ENCODE measurements around the gene TMEM221.

TMEM221 gene

DNA sequence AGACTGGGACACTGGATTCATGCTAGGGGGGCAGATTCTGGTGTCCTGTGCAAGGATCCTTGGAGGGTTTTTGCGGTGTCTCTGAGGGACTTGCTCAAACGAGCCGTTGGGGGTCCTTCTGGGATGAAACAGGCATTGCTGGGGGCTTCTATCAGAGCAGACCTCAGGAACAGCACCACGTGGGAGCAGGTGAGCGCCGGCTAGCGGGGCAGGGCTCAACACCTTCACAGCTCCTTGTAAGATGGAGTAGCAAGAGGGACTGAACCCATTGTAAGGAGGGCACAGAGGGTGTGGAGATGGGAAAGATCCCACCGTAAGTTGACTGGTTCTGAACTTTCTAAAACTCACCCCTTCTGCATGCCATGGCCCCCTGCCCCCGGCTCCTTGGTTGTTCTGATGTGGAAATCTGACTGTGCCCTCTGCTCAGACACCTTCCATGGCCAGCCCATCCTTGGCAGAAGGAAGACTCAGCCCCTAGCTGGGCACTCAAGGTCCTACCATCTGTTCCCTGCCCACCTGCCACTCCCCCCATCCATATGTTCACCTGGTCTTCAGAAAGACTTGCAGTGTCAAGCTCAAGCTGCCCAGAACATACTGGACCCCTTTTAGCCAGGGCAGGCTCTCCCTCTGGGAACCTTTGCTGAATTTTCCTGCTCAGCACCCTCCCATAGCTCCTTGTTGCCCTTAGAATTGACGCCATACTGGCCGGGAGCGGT is 23.1 kb upstream of the TMEM221 start:
- no peak for DNase-seq

DNA sequence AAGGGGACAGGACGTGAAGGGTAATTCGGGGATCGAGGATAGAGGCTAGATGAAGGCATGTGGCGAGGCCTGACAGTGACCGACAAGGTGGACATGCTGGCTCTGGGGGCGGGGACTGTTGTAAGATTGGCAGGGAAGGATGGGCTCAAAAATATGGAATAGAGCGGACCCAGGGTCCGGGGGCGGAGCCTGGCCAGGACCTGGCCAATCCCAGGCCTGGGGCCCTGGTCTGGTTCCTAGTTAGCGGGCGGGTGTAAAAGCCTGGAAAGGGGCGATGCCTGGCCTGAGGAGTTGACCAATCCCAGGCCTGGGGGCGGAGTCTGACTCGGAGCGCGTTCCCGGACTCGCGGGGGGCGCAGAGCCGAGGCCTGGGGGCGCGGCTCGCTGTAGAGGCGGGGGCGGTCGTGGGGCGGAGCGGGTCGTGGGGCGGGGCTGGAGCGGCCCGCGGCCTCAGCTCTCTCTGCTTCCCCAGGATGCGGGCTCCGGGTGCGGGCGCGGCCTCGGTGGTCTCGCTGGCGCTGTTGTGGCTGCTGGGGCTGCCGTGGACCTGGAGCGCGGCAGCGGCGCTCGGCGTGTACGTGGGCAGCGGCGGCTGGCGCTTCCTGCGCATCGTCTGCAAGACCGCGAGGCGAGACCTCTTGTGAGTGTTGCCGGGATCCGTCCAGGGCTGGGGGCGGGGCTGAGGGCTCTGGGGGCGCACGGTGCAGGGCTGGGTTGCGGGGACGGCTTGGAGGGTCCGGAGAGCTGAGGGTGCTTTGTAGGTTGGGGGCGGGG is 21.8 kb upstream of the TMEM221 start, which contains the start of gene SLC27A1:
Gene SLC27A1, plus strand, starts transcription at position 457 of the 774 bp plus-strand sequence. Its CDS starts 17 bp downstream, at position 474.
- peak; percentile 82 for DNase-seq

DNA sequence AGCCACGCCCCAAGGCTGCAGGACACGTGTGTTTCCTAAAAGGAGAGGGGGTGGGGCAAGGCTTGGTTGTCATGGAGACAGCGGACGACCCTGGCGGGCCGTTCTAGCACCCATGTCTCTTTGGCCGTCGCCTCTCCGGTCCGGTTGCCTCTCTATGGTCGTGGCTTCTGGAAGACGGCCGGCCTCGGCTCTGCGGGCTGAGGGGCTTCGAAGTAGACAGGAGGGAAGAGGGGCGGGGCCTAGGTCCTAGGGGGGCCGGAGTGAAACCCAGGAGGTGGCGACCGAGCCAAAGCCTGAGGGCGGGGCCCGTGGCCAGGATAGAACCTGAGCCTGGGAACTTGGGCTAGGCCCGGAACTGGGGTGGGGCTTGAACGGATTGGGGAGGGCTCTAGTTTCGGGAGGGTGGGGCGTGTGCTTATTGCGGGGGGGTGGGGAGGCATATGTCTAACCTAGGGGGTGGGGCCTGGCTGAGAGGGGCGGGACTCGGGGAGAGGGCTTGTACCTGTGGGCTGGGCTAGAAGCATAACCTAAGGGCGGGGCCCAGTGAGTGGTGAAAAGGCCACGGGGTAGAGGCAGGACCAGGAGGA is 21.1 kb upstream of the TMEM221 start:
- DNase-seq: peak; percentile 81

DNA sequence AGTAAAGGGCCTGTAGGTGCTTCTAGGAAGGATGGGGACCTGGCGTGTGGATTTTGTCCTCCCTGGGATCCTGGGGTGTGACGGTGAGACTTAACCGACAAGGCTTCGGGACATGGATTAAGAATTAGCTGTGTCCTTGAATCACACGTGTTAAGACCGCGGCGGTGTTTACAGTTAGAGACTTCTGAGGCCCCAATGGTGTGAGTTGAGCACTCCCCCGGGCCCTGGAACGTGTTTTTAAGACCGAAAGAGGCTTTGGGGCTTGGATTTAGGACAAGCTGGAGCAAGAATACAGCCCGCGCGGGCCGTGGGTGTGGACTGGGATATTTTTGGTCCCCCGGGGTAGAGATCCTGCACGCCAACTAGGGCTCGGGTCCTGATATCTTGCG is 20.6 kb upstream of the TMEM221 start:
- no peak for DNase-seq

DNA sequence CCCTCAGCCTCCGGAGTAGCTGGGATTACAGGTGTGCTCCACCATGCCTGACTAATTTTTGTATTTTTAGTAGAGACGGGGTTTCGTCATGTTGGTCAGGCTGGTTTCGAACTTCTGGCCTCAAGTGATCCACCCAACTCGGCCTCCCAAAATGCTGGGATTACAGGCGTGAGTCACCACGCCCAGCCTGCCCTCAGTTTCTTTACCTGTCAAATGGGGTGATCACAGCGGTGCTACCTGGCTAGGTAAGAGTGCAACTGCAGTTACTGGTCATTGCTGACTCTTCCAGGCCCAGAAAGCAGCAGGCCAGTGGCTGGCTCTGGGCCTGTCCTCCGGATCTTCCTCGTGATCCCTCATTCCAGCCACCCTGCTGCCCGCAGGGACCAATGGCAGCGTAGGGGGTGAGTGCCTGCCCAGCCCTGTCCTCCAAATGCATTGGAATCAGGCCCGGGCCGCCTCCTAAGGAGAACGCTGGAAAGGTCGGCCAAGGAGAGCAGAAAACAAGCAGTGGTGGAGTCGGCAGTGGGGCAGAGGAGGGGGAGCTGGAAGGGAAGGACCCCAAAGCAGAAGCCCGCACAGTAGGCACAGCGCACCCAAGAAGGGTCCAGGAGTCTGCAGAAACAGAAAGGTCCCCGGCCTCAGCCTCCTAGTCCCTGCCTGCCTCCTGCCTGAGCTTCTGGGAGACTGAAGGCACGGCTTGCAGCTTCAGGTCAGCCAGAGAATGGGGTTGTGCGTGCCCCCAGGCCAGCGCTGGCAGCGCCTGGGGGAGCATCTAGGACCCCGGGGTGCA is 20.0 kb upstream of the TMEM221 start:
- no peak for DNase-seq

DNA sequence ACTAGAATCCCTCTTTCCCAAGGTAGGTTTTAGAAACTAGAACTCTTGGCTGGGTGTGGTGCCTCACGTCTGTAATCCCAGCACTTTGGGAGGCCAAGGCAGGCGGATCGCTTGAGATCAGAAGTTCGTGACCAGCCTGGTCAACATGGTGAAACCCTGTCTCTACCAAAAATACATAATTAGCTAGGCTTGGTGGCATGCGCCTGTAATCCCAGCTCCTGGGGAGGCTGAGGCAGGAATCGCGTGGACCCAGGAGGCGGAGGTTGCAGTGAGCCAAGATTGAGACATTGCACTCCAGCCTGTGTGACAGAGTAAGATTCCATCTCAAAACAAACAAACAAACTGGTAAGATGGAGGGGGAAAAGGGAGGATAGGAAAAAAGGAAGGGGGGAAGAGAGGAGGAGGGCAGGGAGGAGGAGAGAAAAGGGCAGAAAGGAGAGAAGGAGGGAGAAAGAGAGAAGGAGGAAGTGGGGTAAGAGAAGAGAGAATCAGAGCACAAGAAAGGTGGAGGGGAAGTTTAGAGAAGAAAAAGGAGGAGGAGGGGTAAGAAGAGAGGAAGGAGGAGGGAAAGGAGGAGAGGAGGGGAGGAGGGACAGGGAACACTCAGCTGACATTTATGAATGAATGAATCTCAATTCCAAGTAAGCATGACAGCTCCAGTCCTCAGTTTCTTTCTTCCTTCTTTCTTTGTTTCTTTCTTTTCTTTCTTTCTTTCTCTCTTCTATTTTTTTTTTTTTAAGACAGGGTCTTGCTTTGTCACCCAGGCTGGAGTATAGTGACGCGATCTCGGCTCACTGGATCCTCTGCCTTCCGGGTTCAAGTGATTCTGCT is 19.2 kb upstream of the TMEM221 start:
- no peak for DNase-seq

DNA sequence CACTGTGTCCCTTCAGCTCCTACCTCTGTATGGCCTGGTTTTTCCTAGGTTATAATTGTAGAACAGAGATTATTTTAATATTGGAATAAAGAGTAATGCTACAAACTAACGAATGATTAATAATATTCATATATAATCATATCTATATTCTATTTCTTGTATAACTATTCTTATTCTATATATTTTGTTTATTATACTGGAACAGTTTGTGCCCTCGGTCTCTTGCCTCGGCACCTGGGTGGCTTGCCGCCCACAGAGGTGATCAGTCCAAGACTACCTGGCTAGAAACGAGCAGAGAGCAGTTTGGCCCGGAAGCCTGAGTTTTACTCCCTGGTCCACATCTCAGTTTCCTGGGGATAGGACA is 18.0 kb upstream of the TMEM221 start:
- DNase-seq: no peak

DNA sequence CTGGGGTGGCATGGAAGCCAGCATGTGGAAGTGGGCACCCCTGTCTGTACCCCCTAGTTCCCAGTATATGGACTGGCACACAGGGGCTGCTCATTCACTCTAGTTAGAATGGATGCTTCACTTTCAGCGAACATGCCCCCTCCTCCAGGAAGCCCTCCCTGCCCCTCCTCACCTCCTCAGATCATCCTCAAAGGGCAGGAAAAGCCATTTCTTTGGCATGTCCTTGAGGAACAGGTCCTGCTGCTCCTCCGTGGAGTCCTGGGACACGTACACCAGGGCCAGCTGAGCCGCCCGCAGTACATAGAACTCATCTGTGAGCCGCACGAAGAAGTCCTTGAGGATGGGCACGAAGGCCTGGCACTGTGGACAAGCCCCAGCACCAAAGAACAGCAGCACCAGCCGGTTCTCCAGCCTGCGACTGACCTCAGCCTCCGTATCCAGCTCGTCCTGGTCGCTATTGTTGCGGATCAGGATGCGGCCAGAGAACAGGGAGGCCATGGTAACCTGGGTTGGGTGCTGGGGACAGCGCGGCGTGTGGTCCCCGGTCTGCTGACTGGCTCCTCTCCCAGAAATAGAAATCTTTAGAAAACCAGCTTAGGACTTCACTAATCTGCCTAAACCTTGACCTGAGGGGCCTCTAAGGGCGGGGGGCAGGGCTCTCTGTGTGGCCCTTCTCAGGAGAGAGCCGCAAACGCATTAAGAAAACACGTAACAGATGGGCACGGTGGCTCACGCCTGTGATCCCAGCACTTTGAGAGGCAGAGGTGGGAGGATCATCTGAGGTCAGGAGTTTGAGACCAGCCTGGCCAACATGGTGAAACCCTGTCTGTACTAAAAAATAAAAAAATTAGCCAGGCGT is 12.1 kb upstream of the TMEM221 start, which contains the start of gene NXNL1:
Gene NXNL1, minus strand, starts transcription at position 555 of the 859 bp plus-strand sequence. Its CDS starts 57 bp downstream, at position 498.
- DNase-seq: no peak

DNA sequence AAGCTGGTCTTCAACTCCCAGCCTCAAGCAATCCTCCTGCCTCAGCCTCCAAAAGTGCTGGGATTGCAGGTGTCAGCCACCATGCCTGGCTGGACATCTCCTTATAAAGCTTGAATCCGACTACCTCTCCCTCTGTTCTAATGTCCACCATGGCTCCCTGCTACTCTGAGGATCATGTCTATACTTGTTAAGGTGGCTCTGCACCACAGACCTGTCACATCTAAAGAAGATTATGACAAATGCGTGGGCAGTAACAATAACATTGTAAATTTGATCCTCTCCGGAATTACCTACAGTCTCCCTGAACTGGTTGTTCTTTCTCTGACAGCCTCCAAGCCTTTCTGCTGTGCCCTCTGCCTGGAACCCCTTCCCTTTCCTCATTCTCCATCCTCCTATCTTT is 10.5 kb upstream of the TMEM221 start:
- DNase-seq: no peak

DNA sequence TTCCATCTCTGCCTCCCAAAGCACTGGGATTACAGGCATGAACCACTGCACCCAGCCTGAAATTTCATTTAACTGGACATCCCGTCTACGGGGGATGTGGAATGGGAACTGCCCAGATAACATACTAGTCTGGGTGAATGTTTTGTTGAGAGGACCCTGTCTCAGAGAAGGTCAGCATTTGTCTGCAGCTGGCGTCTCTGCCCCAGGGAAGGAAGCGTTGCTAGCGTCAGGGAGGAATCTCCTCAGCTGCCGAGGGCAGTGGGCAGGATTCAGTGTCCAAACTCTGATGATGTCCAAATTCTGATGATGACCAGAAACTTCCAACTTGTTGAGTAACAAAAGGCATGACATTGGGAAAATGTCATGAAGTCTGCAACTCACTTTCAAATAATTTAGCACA is 9.1 kb upstream of the TMEM221 start:
- DNase-seq: no peak

DNA sequence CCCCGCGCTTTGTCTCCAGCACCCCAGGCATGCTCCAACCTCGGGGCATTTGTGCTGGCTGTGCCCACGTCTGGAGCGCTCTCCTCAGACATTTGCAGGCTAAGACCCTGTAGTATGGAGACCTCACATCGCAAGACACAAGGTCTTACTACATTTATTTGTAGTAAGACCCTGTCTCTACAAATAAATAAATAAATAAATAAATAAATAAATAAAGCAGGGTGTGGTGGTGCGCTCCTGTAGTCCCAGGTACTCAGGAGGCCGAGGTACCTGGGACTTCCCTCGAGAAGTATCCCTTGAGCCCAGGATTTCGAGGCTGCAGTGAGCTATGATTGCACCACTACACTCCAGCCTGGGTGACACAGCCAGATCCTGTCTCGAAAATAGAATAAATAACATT is 7.7 kb upstream of the TMEM221 start:
- no peak for DNase-seq

DNA sequence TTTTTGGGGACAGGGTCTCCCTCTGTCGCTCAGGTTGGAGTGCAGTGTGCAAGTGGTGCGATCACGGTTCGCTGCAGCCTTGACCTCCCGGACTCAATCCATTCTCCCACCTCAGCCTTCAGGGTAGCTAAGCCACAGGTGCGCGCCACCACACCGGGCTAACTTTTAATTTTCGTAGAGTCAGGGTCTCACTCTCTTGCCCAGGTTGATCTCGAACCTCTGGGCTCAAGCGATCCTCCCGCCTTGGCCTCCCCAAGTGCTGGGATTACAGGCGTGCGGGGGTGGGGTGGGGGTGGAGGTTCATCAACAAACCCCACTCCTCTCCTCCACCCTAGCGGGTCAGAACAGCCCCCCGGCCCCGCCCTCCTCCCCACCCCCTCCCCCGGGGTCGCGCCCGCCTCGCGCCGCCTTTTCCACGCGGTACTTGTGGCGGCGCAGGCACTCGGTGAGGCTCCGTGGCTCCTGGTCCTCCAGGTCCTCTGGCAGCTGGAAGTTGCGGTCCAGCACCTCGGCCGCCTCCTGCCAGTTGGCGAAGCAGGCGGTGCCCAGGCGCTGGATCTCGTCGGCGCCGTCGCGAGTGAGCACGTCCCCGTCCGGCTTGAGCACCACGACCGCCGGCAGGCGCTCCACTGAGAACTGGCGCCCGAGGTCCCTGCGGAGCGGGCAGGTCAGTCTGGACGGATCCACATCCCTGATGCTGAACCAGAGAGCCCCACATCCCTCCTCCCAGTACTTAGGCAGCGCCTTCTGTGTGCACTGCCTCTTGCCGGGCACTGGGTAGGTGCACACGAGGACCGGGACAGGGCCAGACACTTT is 7.0 kb upstream of the TMEM221 start:
- no peak for DNase-seq

DNA sequence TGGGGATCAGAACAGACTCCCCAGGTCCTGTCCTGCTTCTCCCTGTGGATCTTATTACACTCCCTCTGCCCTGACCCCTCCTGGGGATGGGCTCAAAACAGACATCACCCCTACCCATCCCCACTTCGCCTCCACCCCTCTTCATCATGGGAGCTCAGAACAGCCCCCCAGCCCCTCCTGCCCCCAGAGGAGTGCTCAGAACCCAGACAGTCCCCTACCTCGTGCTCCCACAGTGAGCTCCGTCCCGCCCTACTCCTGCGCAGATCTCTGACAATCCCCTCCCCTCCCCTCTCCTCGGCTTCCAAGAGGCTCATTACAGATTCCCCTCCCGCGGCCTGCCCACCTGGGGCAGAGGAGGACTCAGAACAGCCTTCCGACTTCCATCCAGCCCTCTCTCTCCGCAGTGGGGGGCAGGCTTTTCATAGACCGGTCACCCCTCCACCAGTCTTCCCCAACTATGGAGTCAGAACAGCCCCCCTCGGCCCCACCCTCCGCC is 6.2 kb upstream of the TMEM221 start:
- DNase-seq: no peak

DNA sequence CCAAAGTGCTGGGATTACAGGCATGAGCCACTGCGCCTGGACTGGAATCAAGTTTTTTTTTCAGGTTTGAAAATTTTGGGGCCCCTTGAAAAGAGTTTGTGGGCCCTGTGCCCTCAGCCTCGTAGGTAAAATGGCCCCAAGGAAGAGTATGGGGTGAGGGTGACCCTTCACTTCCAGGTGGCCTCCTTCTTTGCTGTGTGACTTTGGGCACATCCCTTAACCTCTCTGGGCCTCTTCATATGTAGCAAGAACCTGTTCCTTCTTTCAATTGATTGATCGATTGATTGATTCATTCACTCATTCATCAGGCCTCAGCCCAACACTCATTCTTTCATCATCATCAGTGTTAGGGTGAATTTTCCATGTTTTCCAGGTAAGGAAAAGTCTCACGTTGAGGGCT is 3.4 kb upstream of the TMEM221 start:
- no peak for DNase-seq

DNA sequence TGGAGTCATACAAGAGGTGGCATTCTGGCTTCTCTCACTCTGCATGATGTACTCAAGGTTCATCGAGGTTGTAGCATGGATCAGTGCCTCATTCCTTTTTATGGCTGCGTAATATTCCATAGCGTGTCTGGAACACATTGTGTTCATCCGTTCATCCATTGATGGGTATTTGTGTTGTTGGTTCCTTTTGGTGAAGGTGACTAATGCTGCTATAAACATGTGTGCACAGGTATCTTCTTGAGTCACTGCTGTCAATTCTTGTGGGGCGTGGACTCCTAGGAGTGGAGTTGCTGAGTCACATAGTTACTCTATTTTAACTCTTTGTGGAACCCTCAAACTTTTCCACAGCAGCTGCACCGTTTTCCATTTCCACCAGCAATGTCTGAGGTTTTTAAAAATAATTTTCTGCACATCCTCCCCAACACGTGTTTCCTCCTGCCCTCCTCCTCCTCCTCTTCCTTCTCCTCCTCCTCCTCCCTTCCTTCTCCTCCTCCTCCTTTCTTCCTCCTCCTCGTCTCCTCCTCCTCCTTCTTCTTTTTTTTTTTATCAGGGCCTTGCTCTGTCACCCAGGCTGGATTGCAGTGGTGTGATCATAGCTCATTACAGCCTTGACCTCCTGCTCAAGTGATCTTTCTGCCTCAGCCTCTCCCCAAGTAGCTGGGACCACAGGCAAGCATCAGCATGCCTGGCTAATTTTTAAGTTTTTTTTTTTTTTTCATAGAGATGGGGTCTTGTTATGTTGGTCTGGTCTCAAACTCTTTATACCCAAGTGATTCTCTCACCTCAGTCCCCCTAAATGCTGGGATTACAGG is 2.0 kb upstream of the TMEM221 start:
- no peak for DNase-seq

DNA sequence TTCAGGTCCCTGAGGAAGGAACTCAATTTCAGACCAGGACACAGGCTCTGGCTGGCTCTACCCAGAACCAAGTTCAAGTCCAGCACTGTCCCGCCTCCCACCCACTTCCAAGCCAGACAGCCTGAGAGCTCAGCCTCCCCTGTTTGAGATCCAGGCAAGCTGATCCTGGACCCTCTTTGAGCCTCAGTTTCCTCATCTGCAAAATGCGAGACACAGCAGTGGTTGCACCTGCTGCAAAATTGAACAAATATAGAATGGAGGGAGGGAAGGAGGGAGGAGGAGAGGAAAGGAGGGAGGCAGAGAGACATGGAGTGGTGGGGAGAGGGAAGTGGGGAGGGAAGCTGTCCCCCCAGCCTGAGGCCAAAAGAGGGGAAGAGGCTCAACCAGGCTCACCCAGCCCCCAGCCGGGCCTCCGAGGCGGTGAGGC is 751 bp downstream of the TMEM221 start:
- DNase-seq: no peak

DNA sequence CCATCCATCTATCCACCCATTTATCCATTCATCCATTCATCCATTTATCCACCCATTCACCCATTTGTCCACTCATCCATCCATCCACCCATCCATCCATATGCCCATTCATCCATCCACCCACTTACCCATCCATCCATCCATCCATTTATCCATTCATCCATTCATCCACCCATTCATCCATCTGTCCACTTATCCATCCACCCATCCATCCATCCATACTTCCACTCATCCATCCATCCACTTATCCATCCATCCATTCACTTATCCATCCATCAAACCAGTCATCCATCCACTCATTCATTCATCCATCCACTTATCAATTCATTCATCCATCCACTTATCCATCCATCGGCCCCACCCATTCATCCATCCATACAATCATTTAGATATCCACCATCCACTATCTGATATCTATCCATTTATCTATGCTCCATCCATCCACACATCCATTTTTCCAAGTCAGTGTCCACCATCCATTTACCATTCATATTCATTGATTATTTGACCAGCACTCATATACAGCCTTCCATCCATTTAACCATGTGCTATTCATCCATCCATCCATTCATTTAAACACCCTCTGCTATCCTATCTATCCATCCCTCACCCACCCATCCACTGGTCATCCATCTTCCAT is 2.8 kb downstream of the TMEM221 start:
- no peak for DNase-seq

DNA sequence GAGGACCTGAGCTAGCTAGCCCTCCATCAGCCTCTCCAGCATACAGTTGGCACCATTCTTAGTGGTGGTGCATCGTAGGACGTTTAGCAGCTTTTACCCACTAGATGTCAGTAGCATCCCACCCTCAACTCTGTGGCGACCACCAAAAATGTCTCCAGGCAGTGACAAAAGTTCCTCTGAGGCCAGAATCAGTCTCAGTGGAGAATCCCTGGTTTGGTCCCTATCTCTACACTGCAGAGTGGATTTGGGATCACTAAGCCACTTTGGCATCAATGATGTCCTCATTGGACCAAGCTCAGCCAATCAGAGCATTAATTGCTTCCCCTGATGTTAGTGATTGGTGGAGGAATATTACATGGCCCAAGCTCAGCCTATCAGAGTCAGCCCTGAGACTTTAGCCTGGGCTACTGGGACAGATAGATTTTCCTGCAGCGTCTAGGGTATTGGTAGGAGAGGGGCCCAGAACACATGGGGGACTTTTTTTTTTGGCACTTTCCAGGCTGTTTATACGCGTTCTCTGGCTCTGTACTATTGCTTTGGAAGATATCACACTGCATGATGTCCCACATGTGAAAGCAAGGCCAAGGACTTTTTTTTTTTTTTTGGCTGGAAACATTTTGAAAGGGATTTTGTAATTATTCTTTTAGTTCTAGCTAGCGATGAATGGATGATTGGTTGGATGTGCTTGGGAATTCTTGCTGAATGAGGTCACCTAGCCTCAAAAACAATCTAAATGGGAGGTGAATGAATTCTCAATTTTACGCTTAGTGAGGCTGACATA is 7.0 kb downstream of the TMEM221 start:
- DNase-seq: no peak

Measured in activated CD4-positive, CD25-positive, alpha-beta regulatory T cell treated with anti-CD3 and anti-CD28 coated beads, Interleukin-2, amount 50 U/mL, for 72 hours (primary cell).